ENCODE data around the gene GMEB2.
"Not testable (repeated sequence)": the region's sequence is repeated elsewhere in the genome, so short reads cannot be mapped to it uniquely, and the experiment has no call there.

Gene GMEB2

GRCh38 chr20:63561624-63562396 lies 65.1 kb downstream of the GMEB2 start:
- in situ Hi-C loops (cut with MboI; ENCODE audit: low sequenced_read_pairs): no loop called here

DNA sequence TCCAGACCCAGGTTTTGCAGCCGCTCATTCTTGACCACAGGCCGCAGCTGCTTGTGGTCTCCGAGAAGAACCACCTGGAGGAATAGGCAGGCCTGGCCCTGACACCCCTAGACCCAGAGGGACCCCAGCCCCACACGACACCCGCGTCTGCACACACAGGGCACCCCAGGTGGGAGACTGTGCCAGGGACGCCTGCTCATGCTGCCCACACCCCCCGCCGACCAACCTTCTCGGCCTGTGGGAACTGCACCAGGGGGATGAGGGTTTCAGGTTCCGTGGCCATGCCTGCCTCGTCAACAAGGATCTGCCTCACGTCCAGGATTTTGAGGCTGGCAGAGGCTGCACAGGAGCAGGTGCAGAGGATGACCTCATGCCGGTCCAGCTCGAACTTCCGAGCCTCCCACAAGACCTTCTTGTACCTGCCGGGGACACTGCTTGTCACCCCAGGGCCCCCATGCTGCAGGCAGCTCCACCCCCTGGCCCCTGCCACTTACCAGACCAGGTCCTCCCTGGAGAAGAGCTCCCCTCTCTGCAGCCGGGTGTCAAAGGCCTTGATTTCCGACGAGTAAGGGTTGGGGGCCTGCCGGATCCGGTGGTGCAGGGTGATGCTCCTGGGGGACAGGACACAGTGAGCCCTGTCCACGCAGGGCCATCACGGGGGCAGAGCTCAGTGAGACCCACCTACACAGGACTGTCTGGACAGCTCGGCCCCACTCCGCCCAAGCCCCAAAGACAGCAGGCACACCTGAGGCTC lies 65.9 kb downstream of the GMEB2 start:
- in situ Hi-C loops (cut with MboI; ENCODE audit: low sequenced_read_pairs): no loop called here

- in situ Hi-C loops (cut with MboI; ENCODE audit: low sequenced_read_pairs): no loop called here
These were observed 66.5 kb downstream of the GMEB2 start for GRCh38 chr20:63560333-63560805.

GRCh38 chr20:63559485-63560332 lies 67.2 kb downstream of the GMEB2 start:
- in situ Hi-C loops (cut with MboI; ENCODE audit: low sequenced_read_pairs): not testable (repeated sequence)

GRCh38 chr20:63558804-63559484 lies 68.0 kb downstream of the GMEB2 start:
- in situ Hi-C loops (cut with MboI; ENCODE audit: low sequenced_read_pairs): no loop called here

DNA sequence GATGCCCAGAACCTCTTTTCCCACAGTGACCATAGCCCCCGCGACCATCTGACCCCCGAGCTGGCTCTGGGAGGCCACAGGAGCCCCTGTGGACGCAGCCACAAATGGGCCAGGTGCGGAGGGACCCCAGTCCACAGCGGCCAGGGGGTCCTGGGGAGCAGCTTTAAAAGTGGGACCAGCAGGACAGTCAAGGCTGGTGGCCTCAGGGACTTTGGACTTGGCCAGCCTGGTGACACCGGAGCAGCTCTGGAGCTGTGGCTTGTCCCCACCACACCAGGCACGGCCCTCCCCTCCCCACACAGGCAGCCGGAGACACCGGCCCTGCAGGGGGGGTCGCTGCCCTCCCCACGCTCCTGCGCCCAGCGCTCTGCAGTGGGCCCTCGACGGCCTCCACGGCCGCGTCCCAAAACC lies 69.4 kb downstream of the GMEB2 start:
- in situ Hi-C loops (cut with MboI; ENCODE audit: low sequenced_read_pairs): no loop called here

- in situ Hi-C loops (cut with MboI; ENCODE audit: low sequenced_read_pairs): no loop called here
These were observed 69.9 kb downstream of the GMEB2 start for GRCh38 chr20:63556873-63557478.

DNA sequence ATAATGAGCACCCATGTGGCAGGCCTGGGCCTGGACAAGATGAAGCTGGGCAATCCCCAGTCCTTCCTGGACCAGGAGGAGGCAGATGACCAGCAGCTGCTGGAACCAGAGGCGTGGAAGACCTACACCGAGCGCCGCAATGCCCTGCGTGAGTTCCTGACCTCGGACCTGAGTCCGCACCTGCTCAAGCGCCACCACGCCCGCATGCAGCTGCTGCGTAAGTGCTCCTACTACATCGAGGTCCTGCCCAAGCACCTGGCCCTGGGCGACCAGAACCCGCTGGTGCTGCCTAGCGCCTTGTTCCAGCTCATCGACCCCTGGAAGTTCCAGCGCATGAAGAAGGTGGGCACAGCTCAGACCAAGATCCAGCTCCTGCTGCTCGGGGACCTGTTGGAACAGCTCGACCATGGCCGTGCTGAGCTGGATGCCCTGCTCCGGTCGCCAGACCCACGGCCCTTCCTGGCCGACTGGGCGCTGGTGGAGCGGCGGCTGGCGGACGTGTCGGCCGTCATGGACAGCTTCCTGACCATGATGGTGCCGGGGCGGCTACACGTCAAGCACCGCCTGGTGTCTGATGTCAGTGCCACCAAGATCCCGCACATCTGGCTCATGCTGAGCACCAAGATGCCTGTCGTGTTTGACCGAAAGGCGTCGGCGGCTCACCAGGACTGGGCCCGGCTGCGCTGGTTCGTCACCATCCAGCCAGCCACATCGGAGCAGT lies 71.1 kb downstream of the GMEB2 start:
- in situ Hi-C loops (cut with MboI; ENCODE audit: low sequenced_read_pairs): no loop called here

- in situ Hi-C loops (cut with MboI; ENCODE audit: low sequenced_read_pairs): no loop called here
These were observed 72.3 kb downstream of the GMEB2 start for GRCh38 chr20:63554361-63555278.

DNA sequence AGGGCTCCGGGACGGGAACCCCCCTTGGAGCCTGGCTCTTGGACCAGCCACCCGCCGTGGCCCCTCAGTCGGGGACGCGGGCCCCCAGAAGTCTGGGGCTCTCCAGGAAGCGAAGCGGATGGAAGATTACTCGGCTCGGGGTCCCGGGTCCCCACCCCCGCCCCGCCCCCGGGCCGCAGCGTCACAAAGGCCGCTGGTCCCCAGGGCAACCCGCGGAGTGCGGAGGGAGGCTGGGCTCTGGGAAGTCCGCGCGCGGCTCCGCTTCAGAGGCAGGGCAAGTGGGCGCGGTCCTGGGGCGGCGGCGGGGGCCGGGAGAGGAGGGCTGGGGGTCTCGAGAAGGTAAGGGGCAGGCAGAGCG lies 73.0 kb downstream of the GMEB2 start, which contains the start of gene FNDC11:
FNDC11 (plus strand) TSS at position 227 of the 358 bp plus-strand sequence. CDS start 1,505 bp downstream, outside the sequence.
- in situ Hi-C loops (cut with MboI; ENCODE audit: low sequenced_read_pairs): no loop called here

DNA sequence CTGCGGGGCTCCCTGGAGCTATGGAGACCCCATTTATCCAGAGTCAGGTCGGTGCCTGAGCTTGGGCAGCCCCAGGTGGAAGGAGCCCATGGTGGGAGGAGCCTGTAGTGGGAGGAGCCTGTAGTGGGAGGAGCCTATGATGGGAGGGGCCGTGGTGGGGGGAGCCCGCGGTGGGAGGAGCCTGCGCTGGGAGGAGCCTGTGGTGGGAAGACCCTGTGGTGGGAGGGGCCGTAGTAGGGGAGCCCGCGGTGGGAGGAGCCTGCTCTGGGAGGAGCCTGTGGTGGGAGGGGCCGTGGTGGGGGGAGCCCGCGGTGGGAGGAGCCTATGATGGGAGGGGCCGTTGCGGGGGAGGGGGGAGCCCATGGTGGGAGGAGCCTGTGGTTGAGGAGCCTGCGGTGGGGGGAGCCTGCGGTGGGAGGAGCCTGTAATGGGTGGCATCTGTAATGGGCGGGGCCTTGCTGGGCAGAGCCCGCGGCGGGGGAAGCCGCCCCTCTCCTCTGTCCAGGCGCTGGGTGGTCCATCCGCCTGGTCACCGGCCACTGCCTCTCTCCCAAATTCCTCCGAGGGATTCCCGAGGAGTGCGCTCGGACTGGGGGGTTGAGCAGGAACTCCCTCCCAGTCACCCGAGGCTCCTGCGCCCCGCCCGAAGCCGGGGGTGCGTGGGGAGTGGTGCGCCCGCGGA lies 73.5 kb downstream of the GMEB2 start:
- in situ Hi-C loops (cut with MboI; ENCODE audit: low sequenced_read_pairs): no loop called here

DNA sequence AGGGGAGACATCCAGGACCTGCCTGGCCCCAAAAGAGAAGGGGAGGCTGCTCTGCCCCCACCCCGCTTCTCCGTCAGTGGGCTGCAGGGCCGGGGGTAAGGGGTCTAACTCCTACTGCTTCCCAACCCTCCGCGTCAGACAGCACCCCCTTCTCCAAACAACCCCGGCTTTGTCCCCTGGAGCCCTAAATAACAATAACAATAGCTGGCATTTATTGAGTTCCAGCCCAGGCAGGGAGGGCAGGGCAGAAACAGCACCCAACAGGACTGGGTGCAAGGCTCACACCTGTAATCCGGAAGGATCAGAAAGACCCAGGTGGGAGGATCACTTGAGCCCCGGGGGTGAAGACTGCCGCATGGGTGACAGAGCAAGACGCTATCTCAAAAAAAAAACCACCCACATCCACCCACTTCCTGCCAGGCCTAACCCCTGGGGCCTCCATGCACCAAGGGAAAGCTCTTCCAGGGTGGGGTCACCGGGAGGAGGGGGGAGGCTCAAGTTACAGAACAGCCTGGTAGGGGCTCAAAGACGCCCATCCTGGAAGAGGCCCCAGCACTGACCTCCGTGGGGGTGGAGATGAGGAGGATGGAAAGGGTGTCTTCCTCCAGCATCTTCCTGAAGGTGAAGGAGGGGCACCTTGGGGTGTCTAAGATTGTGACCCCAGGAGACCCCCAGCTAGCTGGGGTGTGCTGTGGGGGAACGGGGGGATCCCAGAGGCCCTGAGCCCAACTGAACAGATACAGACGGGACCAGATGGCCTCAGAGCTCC lies 74.2 kb downstream of the GMEB2 start:
- in situ Hi-C loops (cut with MboI; ENCODE audit: low sequenced_read_pairs): no loop called here

DNA sequence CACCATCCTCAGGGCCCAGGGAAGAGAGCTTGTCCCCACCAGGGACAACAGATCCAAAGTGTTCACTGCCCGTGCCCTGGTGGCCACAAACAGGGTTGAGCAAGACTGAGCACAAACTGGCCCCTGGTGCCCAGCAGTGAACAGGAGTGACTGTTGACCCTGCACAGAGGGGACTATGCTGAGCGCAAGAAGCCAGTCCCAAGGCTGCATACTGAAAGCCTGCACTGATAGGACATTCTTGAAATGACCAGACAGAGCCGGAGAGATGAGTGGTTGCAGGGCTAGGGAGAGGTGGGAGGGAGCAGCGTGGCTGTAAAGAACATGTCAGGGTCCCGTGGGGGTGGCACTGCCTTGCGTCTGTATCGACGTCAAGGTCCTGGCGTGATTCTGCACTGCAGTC lies 75.8 kb downstream of the GMEB2 start:
- in situ Hi-C loops (cut with MboI; ENCODE audit: low sequenced_read_pairs): no loop called here

- in situ Hi-C loops (cut with MboI; ENCODE audit: low sequenced_read_pairs): no loop called here
These were observed 77.1 kb downstream of the GMEB2 start for GRCh38 chr20:63549679-63550282.

DNA sequence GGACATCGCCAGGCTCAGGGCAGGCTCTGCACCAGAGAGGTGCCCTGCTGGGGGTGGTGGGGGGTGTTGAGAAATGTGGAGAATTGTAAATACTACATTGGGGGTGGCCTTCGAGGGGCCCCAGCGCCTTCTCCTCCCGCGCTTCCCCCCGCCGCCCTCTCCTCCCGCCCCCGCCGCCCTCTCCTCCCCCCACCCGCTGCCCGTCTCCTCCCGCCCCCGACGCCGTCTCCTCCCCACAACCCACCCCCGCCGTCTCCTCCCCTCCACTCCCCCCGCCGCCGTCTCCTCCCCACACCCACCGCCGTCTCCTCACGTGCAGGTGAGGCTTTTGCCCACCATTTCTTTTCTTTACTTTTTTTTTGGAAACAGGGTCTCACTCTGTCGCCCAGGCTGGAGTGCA lies 77.9 kb downstream of the GMEB2 start:
- in situ Hi-C loops (cut with MboI; ENCODE audit: low sequenced_read_pairs): no loop called here

GRCh38 chr20:63548542-63548941 lies 78.4 kb downstream of the GMEB2 start:
- in situ Hi-C loops (cut with MboI; ENCODE audit: low sequenced_read_pairs): no loop called here

All from hTERT RPE-1 (cell line).